ENCODE data around the gene FSD1.

The FSD1 gene

DNA sequence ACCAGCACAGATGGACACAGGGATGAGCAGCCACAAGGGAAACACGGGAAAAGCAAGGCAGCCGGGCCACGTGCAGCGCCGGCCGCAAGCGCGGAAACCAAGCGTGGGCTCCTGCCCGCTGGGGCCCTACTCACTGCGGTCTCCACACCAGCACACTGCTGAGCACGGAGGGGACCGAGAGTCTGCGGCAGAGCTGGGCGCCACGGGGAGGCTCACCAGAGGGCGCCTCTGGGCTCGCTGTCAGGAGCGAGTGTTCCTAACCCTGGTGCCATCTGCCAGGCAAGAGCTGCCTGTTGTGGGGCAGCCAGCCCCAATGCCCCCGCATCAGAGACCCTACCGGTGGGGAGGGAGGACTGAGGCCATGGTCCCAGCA is 65.5 kb downstream of the FSD1 start:
- peak; percentile 84 for DNase-seq (ENCODE audit: extremely low read depth, insufficient read length)
- Histone ChIP-seq H3K27me3 (replicated peaks; ENCODE audit: control insufficient read depth, insufficient read depth, low read length) (no peaks in the 10 kb centered on the region), H3K36me3 (ENCODE audit: control insufficient read depth, insufficient read depth, low read length) (peaks cover 17% of the 10 kb centered on the region), H3K4me3 (replicated peaks; ENCODE audit: low read depth, low read length) (peak overlapping the region; percentile 58)
- peak; percentile 85 for TF ChIP-seq CTCF (IDR thresholded peaks at IDR 0.05; ENCODE audit: insufficient read depth, low read length, poor library complexity, severe bottlenecking)

GRCh38 chr19:4370418-4371041 is 66.1 kb downstream of the FSD1 start:
- no peak for TF ChIP-seq CTCF (IDR thresholded peaks at IDR 0.05; ENCODE audit: insufficient read depth, low read length, poor library complexity, severe bottlenecking)
- no peak for DNase-seq (ENCODE audit: extremely low read depth, insufficient read length)
- Histone ChIP-seq H3K27me3 (replicated peaks; ENCODE audit: control insufficient read depth, insufficient read depth, low read length) (no peaks in the 10 kb centered on the region), H3K4me3 (replicated peaks; ENCODE audit: low read depth, low read length) (peak overlapping the region; percentile 58), H3K36me3 (ENCODE audit: control insufficient read depth, insufficient read depth, low read length) (peaks cover 11% of the 10 kb centered on the region)

- no peak for TF ChIP-seq CTCF (IDR thresholded peaks at IDR 0.05; ENCODE audit: insufficient read depth, low read length, poor library complexity, severe bottlenecking)
- no peak for DNase-seq (ENCODE audit: extremely low read depth, insufficient read length)
- Histone ChIP-seq H3K36me3 (ENCODE audit: control insufficient read depth, insufficient read depth, low read length) (peaks cover 6% of the 10 kb centered on the region), H3K4me3 (replicated peaks; ENCODE audit: low read depth, low read length) (no peak overlapping the region), H3K27me3 (replicated peaks; ENCODE audit: control insufficient read depth, insufficient read depth, low read length) (no peaks in the 10 kb centered on the region)
Observed at GRCh38 chr19:4371247-4372164, 67.1 kb downstream of the FSD1 start.

DNA sequence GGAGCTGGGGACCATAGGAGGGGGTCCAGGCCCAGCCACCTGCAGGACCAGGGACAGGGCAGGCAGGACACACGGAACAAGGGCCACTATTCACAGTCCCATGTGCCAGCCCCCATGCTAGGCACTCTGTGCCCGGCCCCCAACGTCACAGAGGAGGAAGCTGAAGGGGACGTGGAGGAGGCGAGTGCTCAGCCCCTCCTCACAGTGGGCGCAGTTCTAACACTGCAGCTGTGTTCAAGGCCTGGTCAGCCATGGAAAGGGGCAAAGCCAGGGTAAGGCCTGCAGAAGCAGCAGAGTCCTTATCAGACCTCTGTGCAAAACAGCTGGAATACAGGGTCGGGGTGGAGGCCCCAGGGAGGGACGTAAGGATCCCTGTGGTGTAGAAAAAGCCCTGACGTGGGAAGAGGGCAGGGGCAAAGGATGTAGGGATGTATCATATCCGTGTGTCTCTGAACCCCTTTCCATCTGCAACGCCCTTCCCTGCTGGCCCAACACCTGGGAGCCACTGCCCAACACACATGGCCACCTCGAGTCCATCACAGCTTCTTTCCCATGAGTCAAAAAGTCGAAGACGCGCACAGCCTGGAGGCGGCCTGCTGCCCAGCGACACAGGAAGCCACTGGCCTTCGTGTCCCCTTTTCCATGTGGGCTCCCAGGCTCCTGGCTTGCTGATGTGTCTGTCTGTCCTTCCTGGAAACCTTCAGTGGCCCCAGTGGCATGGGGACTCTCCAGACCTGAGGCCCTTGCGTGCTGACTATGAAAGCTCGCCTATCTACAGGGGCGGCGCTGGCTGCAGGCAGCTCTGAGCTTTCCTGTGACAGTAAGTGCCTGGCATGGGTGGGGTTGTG is 68.0 kb downstream of the FSD1 start:
- peaks cover 6% of the 10 kb centered on the region for H3K36me3 ChIP-seq (ENCODE audit: control insufficient read depth, insufficient read depth, low read length)
- no peaks in the 10 kb centered on the region for H3K27me3 ChIP-seq (replicated peaks; ENCODE audit: control insufficient read depth, insufficient read depth, low read length)
- no peak for TF ChIP-seq CTCF (IDR thresholded peaks at IDR 0.05; ENCODE audit: insufficient read depth, low read length, poor library complexity, severe bottlenecking)
- no peak overlapping the region for H3K4me3 ChIP-seq (replicated peaks; ENCODE audit: low read depth, low read length)
- DNase-seq (ENCODE audit: extremely low read depth, insufficient read length), result no peak

DNA sequence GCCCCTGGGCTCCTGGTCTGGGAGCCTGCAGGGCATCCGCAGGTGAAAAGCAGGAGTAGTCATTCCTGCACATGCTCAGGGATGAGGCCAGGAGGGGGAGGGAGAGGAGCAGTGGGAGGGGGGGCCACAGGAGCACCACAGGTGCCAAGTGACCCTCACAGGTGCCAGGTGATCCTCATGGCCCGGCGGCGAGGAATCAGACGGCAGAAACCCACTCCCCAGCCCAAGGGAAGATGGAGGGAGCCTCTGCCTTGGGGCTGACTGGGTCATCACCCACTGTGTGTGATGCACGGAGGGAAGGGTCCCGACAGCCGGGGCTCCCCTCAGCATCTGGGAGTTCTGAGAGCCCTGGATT is 68.6 kb downstream of the FSD1 start:
- Histone ChIP-seq H3K27me3 (replicated peaks; ENCODE audit: control insufficient read depth, insufficient read depth, low read length) (no peaks in the 10 kb centered on the region), H3K4me3 (replicated peaks; ENCODE audit: low read depth, low read length) (no peak overlapping the region), H3K36me3 (ENCODE audit: control insufficient read depth, insufficient read depth, low read length) (peaks cover 5% of the 10 kb centered on the region)
- DNase-seq (ENCODE audit: extremely low read depth, insufficient read length), result no peak
- no peak for TF ChIP-seq CTCF (IDR thresholded peaks at IDR 0.05; ENCODE audit: insufficient read depth, low read length, poor library complexity, severe bottlenecking)
